Measurements from ENCODE around the gene CATSPERB.
"Not testable (repeated sequence)": the region's sequence is repeated elsewhere in the genome, so short reads cannot be mapped to it uniquely, and the experiment has no call there.

CATSPERB gene

GRCh38 chr14:91731986-91732385 is at the start of gene CATSPERB:
CATSPERB (minus strand) TSS chr14:91732086; CDS start chr14:91729479, 2,607 bp downstream.
- no peak for DNase-seq (ENCODE audit: low spot score)

- no peak for DNase-seq (ENCODE audit: low spot score)
Observed at GRCh38 chr14:91780452-91780851, 48.6 kb upstream of the CATSPERB start.

- DNase-seq (ENCODE audit: low spot score): no peak
Observed at GRCh38 chr14:91778217-91778616, 46.3 kb upstream of the CATSPERB start.

- no peak for DNase-seq (ENCODE audit: low spot score)
Observed at GRCh38 chr14:91774140-91775096, 42.5 kb upstream of the CATSPERB start.

- no peak for DNase-seq (ENCODE audit: low spot score)
Observed at GRCh38 chr14:91770185-91770584, 38.3 kb upstream of the CATSPERB start.

- DNase-seq (ENCODE audit: low spot score): no peak
Observed at GRCh38 chr14:91755570-91756295, 23.8 kb upstream of the CATSPERB start.

GRCh38 chr14:91754819-91755218 is 22.9 kb upstream of the CATSPERB start:
- DNase-seq (ENCODE audit: low spot score): no peak

- DNase-seq (ENCODE audit: low spot score): no peak
Observed at GRCh38 chr14:91754185-91754584, 22.3 kb upstream of the CATSPERB start.

- no peak for DNase-seq (ENCODE audit: low spot score)
Observed at GRCh38 chr14:91753501-91754128, 21.7 kb upstream of the CATSPERB start.

GRCh38 chr14:91752961-91753360 is 21.1 kb upstream of the CATSPERB start:
- no peak for DNase-seq (ENCODE audit: low spot score)

GRCh38 chr14:91751719-91752118 is 19.8 kb upstream of the CATSPERB start:
- DNase-seq (ENCODE audit: low spot score): no peak

GRCh38 chr14:91750634-91751198 is 18.8 kb upstream of the CATSPERB start:
- no peak for DNase-seq (ENCODE audit: low spot score)

- no peak for DNase-seq (ENCODE audit: low spot score)
Observed at GRCh38 chr14:91749868-91750267, 18.0 kb upstream of the CATSPERB start.

GRCh38 chr14:91748049-91748448 is 16.2 kb upstream of the CATSPERB start:
- no peak for DNase-seq (ENCODE audit: low spot score)

- DNase-seq (ENCODE audit: low spot score): no peak
Observed at GRCh38 chr14:91745344-91745743, 13.5 kb upstream of the CATSPERB start.

GRCh38 chr14:91744068-91744480 is 12.2 kb upstream of the CATSPERB start:
- DNase-seq (ENCODE audit: low spot score): no peak

GRCh38 chr14:91743305-91743653 is 11.4 kb upstream of the CATSPERB start:
- no peak for DNase-seq (ENCODE audit: low spot score)

GRCh38 chr14:91742621-91743304 is 10.9 kb upstream of the CATSPERB start:
- no peak for DNase-seq (ENCODE audit: low spot score)

GRCh38 chr14:91739867-91740266 is 8.0 kb upstream of the CATSPERB start:
- not testable (repeated sequence) for DNase-seq (ENCODE audit: low spot score)

- no peak for DNase-seq (ENCODE audit: low spot score)
Observed at GRCh38 chr14:91737619-91738018, 5.7 kb upstream of the CATSPERB start.

GRCh38 chr14:91732859-91733477 is 1.1 kb upstream of the CATSPERB start:
- DNase-seq (ENCODE audit: low spot score): no peak
